Measurements from ENCODE around the gene TMEM258. TPM values are rescaled to one million over a fixed set of nuclear protein-coding genes. Genes with fewer than 3 reads are reported as not detected.

The TMEM258 gene
- total and polyA plus RNA-seq, 9 of the 15 experiments (the other 6 are each of a cell fraction or from before 2014, with no cell fraction given), result 97.2 to 856 (median 231) TPM

- no peak for TF ChIP-seq MGA (IDR thresholded peaks at IDR 0.05)
- TF ChIP-seq ZSCAN29 (IDR thresholded peaks at IDR 0.05), result no peak
- TF ChIP-seq ZNF133 (CRISPR knock-in tag; IDR thresholded peaks at IDR 0.05), result no peak
- TF ChIP-seq ZNF766 (CRISPR knock-in tag; conservative IDR thresholded peaks at IDR 0.05), result no peak
- no peak for TF ChIP-seq SMAD3 (CRISPR knock-in tag; conservative IDR thresholded peaks at IDR 0.05)
- 0 out of 2 replicates have a peak, but pooled peaks have one; percentile 45 for TF ChIP-seq GABPB1 (CRISPR knock-in tag; IDR thresholded peaks at IDR 0.05)
- TF ChIP-seq ARID2 (IDR thresholded peaks at IDR 0.05), result peak; percentile 74; the same call in 1 of the 2 replicates
- TF ChIP-seq ZNF407 (IDR thresholded peaks at IDR 0.05; ENCODE audit: low read depth), result no peak
These were observed 45.0 kb downstream of the TMEM258 start (continued) for GRCh38 chr11:61747192-61747966.

Measured in K562 (cell line).